PC-3 (cell line): ENCODE results near the gene GBX1. TPM values are rescaled to one million over a fixed set of nuclear protein-coding genes. Genes with fewer than 3 reads are reported as not detected.

ENCODE experiments used
- ATAC-seq: fragments of 200-7000 bp; cut with Tn5 transposase; 2 replicates; pipeline ENCODE4 v1.9.1; 2020; ENCODE audit warnings: mild to moderate bottlenecking, moderate library complexity
- BruUV-seq: library from RNA; stranded (reverse); fragments of 400-500 nt; replicated peaks from 2 replicates; lab custom pipeline; 2021; lab: Mats Ljungman, UMichigan
- CTCF ChIA-PET: fragments of 300-600 bp; sonication (Branson Sonifier 250); formaldehyde crosslinking; loops from one replicate; lab custom pipeline; 2022; ENCODE audit warnings: antibody characterized with exemption; lab: Charles Lee
- POLR2A ChIA-PET: fragments of 300-600 bp; sonication (Branson Sonifier 250); formaldehyde crosslinking; loops from one replicate; lab custom pipeline; 2022; ENCODE audit warnings: antibody characterized with exemption; ENCODE audit not compliant: unreplicated experiment; lab: Charles Lee
- DNase-seq: peaks from one replicate; pipeline ENCODE4 v3.0.0-alpha.2; 2015
- H2AFZ ChIP-seq: fragments of 300-600 bp; sonication (generic); 2 replicates; pipeline ENCODE4 v1.6.0; 2016; ENCODE audit warnings: antibody characterized with exemption, low read length
- H3F3A ChIP-seq: fragments of 300-600 bp; sonication (generic); one replicate; pipeline ENCODE4 v1.6.0; 2017; ENCODE audit warnings: antibody characterized with exemption, low read length, control low read depth, mild to moderate bottlenecking; ENCODE audit not compliant: unreplicated experiment
- H3K27ac ChIP-seq: fragments of 300-600 bp; sonication (generic); 2 replicates; pipeline ENCODE4 v1.5.1; 2016; ENCODE audit warnings: mild to moderate bottlenecking, low read length
- H3K27me3 ChIP-seq: fragments of 300-600 bp; sonication (generic); 2 replicates; pipeline ENCODE4 v1.6.1; 2016; ENCODE audit warnings: low read length, mixed read lengths
- H3K36me3 ChIP-seq: fragments of 300-600 bp; sonication (generic); 2 replicates; pipeline ENCODE4 v1.6.1; 2016; ENCODE audit warnings: low read depth, mixed run types, low read length, mixed read lengths
- H3K4me1 ChIP-seq: fragments of 300-600 bp; sonication (generic); 2 replicates; pipeline ENCODE4 v1.5.1; 2016; ENCODE audit warnings: low read length; ENCODE audit not compliant: insufficient read depth
- H3K4me2 ChIP-seq: fragments of 300-600 bp; sonication (generic); 2 replicates; pipeline ENCODE4 v1.6.0; 2016; ENCODE audit warnings: low read length
- H3K4me3 ChIP-seq: fragments of 300-600 bp; sonication (generic); 2 replicates; pipeline ENCODE4 v1.5.1; 2016; ENCODE audit warnings: mild to moderate bottlenecking, low read length, mixed read lengths
- H3K79me2 ChIP-seq: fragments of 300-600 bp; sonication (generic); 2 replicates; pipeline ENCODE4 v1.6.1; 2017; ENCODE audit warnings: low read length, mixed read lengths
- H3K9ac ChIP-seq: fragments of 300-600 bp; sonication (generic); 2 replicates; pipeline ENCODE4 v1.6.0; 2016; ENCODE audit warnings: mild to moderate bottlenecking, low read length
- H3K9me2 ChIP-seq: fragments of 300-600 bp; sonication (generic); replicated peaks from 2 replicates; pipeline ENCODE4 v1.6.1; 2016; ENCODE audit warnings: mixed run types, low read length, mixed read lengths
- H3K9me3 ChIP-seq: fragments of 300-600 bp; sonication (generic); 2 replicates; pipeline ENCODE4 v1.6.1; 2016; ENCODE audit warnings: low read length, mixed read lengths
- H4K20me1 ChIP-seq: fragments of 300-600 bp; sonication (generic); 2 replicates; pipeline ENCODE4 v1.6.1; 2016; ENCODE audit warnings: low read length, mixed read lengths
- EZH2 ChIP-seq: fragments of 300-600 bp; sonication (generic); IDR thresholded peaks from one replicate; pipeline ENCODE4 v1.6.1; 2017; ENCODE audit warnings: antibody characterized with exemption, mild to moderate bottlenecking, low read length; ENCODE audit not compliant: unreplicated experiment
- EZH2phosphoT487 ChIP-seq: fragments of 300-600 bp; sonication (generic); IDR thresholded peaks from 2 replicates; pipeline ENCODE4 v1.6.1; 2018; ENCODE audit warnings: mild to moderate bottlenecking, antibody characterized with exemption, low read length, borderline replicate concordance
- intact Hi-C: fragments of 100-400 bp; cut with micrococcal nuclease; formaldehyde crosslinking; loops from 2 replicates; pipeline ENCODE4 v1.9.0; 2023
- total RNA-seq: library from RNA; depleted of rRNA; stranded (reverse); fragments of >200 nt; gene quantifications from 2 replicates; pipeline ENCODE4 v1.2.3, GENCODE V29; 2014
- TF ChIP-seq, protein P1 (sequence below): fragments of 300-600 bp; sonication (generic); conservative IDR thresholded peaks from 2 replicates; pipeline ENCODE4 v1.5.1; 2017; ENCODE audit warnings: antibody characterized with exemption, low read depth, mild to moderate bottlenecking, low read length

Gene GBX1
- total RNA-seq, 1 experiment from 2014 or later, result not detected

DNA sequence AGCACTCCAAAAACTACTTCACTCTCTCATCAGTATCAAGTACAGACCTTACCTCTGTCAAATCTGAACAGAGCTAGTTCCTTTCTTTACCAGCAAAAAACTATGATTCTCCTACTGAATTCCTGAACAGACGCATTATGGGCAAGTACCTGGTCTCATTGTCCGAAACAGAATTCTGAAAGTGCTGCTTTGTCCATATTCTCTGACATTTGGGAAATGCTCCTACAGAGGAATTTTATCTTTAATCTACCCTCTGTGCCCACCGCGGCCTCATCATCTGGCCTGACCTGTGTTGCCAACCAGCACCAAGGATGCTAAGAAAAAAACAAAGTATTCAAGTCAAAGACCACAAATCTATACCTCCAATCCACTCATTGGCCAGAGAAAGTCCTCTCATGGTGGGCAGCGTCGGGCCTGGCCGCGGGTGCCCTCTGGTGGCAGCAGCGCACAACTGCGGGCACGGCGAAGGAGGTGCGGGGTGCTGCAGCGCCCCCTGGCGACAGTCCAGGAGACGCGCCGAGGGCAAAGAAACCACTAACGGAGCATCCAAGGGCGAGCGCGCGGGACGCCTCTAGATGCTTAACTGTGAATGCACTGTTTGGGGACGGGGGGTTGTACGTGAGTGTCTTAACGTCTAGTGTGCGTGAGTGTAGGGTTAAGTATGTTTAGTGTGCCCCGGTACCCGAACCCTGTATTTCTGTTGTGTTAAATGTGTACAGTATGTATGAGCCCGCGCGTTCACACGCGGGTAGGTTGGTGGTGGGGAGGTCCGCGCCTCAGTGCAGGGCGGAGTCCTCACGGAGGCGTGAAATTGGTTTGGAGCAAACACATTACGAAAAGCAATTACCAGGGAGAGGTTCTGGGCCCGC is 5.0 kb upstream of the GBX1 start:
- H3F3A ChIP-seq, result no peaks in the 10 kb centered on the region
- peaks cover 6% of the 10 kb centered on the region; the same call in 1 of the 2 replicates for H3K4me1 ChIP-seq
- ChIA-PET CTCF (no interaction called here), POLR2A (no interaction called here)
- peak; percentile 66 for DNase-seq
- H3K27ac ChIP-seq, result no peak overlapping the region
- no TSS peak for BruUV-seq
- peak overlapping the region; percentile 28; the same call in 1 of the 2 replicates for H3K4me3 ChIP-seq
- no peaks in the 10 kb centered on the region for H3K9me3 ChIP-seq
- intact Hi-C loops, result loop anchor here (1.0 to 5.0 kb wide), 3 partner anchors 48 to 275 kb away; no protein-coding TSS in a partner anchor
- H4K20me1 ChIP-seq, result no peaks in the 10 kb centered on the region
- no peaks in the 10 kb centered on the region for H3K36me3 ChIP-seq
- peak overlapping the region; percentile 31; the same call in 1 of the 2 replicates for H2AFZ ChIP-seq
- no peak for TF ChIP-seq EZH2
- TF ChIP-seq, protein P1, sequence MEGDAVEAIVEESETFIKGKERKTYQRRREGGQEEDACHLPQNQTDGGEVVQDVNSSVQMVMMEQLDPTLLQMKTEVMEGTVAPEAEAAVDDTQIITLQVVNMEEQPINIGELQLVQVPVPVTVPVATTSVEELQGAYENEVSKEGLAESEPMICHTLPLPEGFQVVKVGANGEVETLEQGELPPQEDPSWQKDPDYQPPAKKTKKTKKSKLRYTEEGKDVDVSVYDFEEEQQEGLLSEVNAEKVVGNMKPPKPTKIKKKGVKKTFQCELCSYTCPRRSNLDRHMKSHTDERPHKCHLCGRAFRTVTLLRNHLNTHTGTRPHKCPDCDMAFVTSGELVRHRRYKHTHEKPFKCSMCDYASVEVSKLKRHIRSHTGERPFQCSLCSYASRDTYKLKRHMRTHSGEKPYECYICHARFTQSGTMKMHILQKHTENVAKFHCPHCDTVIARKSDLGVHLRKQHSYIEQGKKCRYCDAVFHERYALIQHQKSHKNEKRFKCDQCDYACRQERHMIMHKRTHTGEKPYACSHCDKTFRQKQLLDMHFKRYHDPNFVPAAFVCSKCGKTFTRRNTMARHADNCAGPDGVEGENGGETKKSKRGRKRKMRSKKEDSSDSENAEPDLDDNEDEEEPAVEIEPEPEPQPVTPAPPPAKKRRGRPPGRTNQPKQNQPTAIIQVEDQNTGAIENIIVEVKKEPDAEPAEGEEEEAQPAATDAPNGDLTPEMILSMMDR, result peak; percentile 100
- H3K27me3 ChIP-seq, result peaks cover 23% of the 10 kb centered on the region
- no peaks in the 10 kb centered on the region for H3K79me2 ChIP-seq
- peak overlapping the region; percentile 67 for H3K4me2 ChIP-seq
- peak; percentile 66 for ATAC-seq
- no peaks in the 10 kb centered on the region for H3K9me2 ChIP-seq
- H3K9ac ChIP-seq, result no peak overlapping the region

DNA sequence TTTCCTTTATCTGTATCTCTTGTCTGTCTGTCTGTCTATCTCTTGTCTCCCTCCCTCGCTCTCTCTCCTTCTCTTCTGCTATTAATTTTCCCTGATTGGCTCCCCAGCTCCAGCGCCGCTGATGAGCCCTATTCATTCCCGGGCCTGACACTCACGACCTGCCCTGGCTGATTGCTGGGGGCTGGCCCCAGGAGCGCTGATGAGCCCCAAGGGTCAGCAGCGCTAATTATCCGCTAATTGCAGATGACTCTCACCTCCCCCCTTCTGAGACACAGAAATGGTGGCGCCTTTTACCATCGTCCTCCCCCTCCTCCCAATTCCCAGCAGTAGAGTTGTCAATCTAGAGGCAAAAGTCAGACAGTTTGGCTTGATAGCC is 1.3 kb upstream of the GBX1 start:
- H3K9ac ChIP-seq, result no peak overlapping the region
- no peaks in the 10 kb centered on the region for H4K20me1 ChIP-seq
- DNase-seq, result no peak
- no peaks in the 10 kb centered on the region for H3K9me3 ChIP-seq
- BruUV-seq, result no TSS peak
- no peak overlapping the region for H2AFZ ChIP-seq
- no peak overlapping the region for H3K4me3 ChIP-seq
- no peak overlapping the region for H3K27ac ChIP-seq
- intact Hi-C loops, result no loop called here
- H3K27me3 ChIP-seq, result peaks cover 59% of the 10 kb centered on the region
- ATAC-seq, result no peak
- ChIA-PET CTCF (interaction anchor here (1.7 kb wide), 1 partner anchor 45 kb away, joined by 10 read pairs; no protein-coding TSS in a partner anchor), POLR2A (no interaction called here)
- H3K4me2 ChIP-seq, result no peak overlapping the region
- no peaks in the 10 kb centered on the region for H3K36me3 ChIP-seq
- no peaks in the 10 kb centered on the region for H3F3A ChIP-seq
- no peaks in the 10 kb centered on the region for H3K9me2 ChIP-seq
- peaks cover 6% of the 10 kb centered on the region; the same call in 1 of the 2 replicates for H3K4me1 ChIP-seq
- H3K79me2 ChIP-seq, result no peaks in the 10 kb centered on the region
- TF ChIP-seq EZH2, result no peak
- no peak for TF ChIP-seq EZH2phosphoT487
- TF ChIP-seq, protein P1, result no peak
